Cardiac fibroblast (primary cell): ENCODE results near the gene PCMT1.
"Not testable (repeated sequence)": the region's sequence is repeated elsewhere in the genome, so short reads cannot be mapped to it uniquely, and the experiment has no call there.

Experiments
- DNase-seq, 2 donors: peaks; one replicate each; pipeline versions ENCODE4 v3.0.0 to v3.0.0-alpha.2; 2010; ENCODE audit warnings: low read depth in 2 of 2
- H3K4me3 ChIP-seq, 2 donors: replicated peaks in 1 of 2; 1 replicate in 1 of 2; 2 replicates in 1 of 2; pipeline ENCODE4 v1.5.1; 2011; ENCODE audit warnings: low read depth in 2 of 2, low read length in 2 of 2, mild to moderate bottlenecking in 2 of 2, moderate library complexity in 1 of 2
- CTCF ChIP-seq: IDR thresholded peaks from one replicate; pipeline ENCODE4 v1.5.1; 2011; ENCODE audit warnings: low read depth, mild to moderate bottlenecking, low read length, inconsistent platforms

The PCMT1 gene

GRCh38 chr6:149728499-149729234 lies 20.9 kb upstream of the PCMT1 start:
- no peak for TF ChIP-seq CTCF
- DNase-seq = no peak

GRCh38 chr6:149729824-149730223 lies 19.7 kb upstream of the PCMT1 start:
- TF ChIP-seq CTCF = no peak
- DNase-seq = no peak
- no peak overlapping the region for H3K4me3 ChIP-seq

More at GRCh38 chr6:149728499-149729234, 20.9 kb upstream of the PCMT1 start:
- H3K4me3 ChIP-seq = no peak overlapping the region

- TF ChIP-seq CTCF = no peak
- H3K4me3 ChIP-seq = no peak overlapping the region
- no peak for DNase-seq
Measured at GRCh38 chr6:149733089-149733720, 16.3 kb upstream of the PCMT1 start.

GRCh38 chr6:149734915-149735314 lies 14.6 kb upstream of the PCMT1 start:
- H3K4me3 ChIP-seq = no peak overlapping the region
- TF ChIP-seq CTCF = no peak
- no peak for DNase-seq

- not testable (repeated sequence) for DNase-seq
- H3K4me3 ChIP-seq = peak overlapping the region; percentile 80 to 90
Measured at GRCh38 chr6:149745252-149745651, 4.3 kb upstream of the PCMT1 start.

GRCh38 chr6:149746147-149746946 lies 3.2 kb upstream of the PCMT1 start, which contains the start of gene NUP43:
TSS of gene NUP43 (minus strand) at chr6:149746529. CDS start at chr6:149746495, 34 bp downstream.
- TF ChIP-seq CTCF = peak; percentile 65
- H3K4me3 ChIP-seq = peak within 1 kb of the TSS; percentile 80 to 90
- peak; percentile 96 to 97 for DNase-seq

GRCh38 chr6:149749082-149749593 lies 403 bp upstream of the PCMT1 start:
- H3K4me3 ChIP-seq = peak overlapping the region; percentile 45 to 98
- not testable (repeated sequence) for DNase-seq
